Motor neuron (in vitro differentiated cells): Measurements from ENCODE around the gene SERINC3. TPM values are rescaled to one million over a fixed set of nuclear protein-coding genes. Genes with fewer than 3 reads are reported as not detected.
"Not testable (repeated sequence)": the region's sequence is repeated elsewhere in the genome, so short reads cannot be mapped to it uniquely, and the experiment has no call there.

Experiments
- ATAC-seq, 8 experiments: fragments of 200-7000 bp; cut with Tn5 transposase; replicated peaks in 6 of 8; 2 replicates each; pipeline ENCODE4 v1.8.0; 2021; ENCODE audit warnings: mild to moderate bottlenecking in 8 of 8, moderate library complexity in 8 of 8
- H3K27ac ChIP-seq, 2 donors: fragments of 250-450 bp; sonication (Bioruptor Pico); 2 replicates each; pipeline ENCODE4 v1.9.0; 2021; ENCODE audit warnings: antibody characterized with exemption in 2 of 2, mild to moderate bottlenecking in 2 of 2, moderate library complexity in 1 of 2
- H3K4me1 ChIP-seq, 2 donors: fragments of 250-450 bp; sonication (Bioruptor Pico); replicated peaks in 1 of 2; 2 replicates each; pipeline ENCODE4 v1.6.1; 2021; ENCODE audit warnings: antibody characterized with exemption in 2 of 2, mild to moderate bottlenecking in 2 of 2, moderate library complexity in 1 of 2
- H3K4me3 ChIP-seq, 5 donors: fragments of 250-450 bp; sonication (Bioruptor Pico); 2 replicates each; pipeline ENCODE4 v1.9.0; 2021; ENCODE audit warnings: antibody characterized with exemption in 5 of 5, mild to moderate bottlenecking in 5 of 5, moderate library complexity in 4 of 5
- WGBS, 10 experiments: fragments of 450-650 bp; shearing (Covaris generic); methylation state at CpG; one replicate each; pipeline ENCODE4 v1.0.0; 2022; 5-methylcytosine and 5-hydroxymethylcytosine counted together
- in situ Hi-C, 9 experiments: fragments of 400-800 bp; cut with MboI; loops; one replicate each; pipeline ENCODE4 v1.15.0; 2021; ENCODE audit warnings: low sequenced_read_pairs in 9 of 9, low pct_unique_long_range_greater_than_20kb in 2 of 9; ENCODE audit not compliant: unreplicated experiment in 9 of 9
- total RNA-seq, 8 experiments: library from RNA; unstranded; fragments of 300-600 nt; gene quantifications; 2 replicates each; pipeline versions ENCODE4 v1.2.3 to v1.2.4, GENCODE V29; 2022

The SERINC3 gene
- 100 to 1,000 TPM in 1 of 8 experiments, 10 to 100 TPM in 7; 39.3 to 108 (median 61.1) TPM for total RNA-seq

DNA sequence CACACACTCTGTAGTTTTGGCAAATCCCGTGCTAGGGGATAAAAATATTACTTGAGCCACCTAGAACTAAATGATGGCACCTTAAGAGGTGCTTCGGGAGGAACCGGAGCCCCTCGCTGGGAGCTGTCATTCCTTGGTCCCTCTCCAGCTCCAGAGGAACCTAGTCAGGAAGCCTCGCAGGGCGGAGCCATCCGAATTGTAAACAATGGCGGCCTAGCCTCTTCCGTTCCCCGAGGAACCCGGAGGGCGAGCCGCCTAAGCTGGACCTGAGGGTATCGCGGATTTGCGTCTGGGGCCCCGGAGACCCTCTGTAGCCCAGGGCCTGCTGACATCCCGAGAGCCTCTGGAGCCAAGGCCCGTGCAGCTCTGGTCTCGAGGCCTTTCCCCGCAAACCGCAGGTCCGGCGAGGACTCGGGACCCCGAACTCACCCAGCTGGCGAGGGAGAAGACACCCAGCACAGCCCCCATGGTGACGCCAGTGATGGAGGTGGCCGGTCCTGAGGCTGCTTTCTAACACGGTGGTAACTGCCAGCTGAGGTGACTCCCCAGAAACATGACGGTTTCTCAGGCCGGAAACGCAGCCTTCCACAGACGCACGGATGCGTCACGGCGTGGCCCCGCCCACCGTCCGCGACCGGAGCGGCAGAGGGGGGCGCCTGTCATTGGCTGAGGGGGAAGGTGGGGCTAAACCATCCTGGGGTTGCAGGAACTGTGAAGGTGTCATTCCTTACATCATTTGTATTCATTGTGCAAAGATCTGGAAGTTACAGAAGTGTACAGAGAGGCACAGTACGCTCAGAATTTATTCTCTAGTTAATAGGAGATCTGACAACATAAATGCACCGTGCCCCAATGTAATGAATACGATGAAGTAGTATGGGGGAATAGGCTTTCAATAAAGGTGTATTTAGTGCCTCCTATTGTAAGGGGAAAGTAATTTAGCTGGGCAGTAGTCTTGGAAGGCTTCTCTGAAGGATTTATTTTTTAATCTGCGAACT, at the start of gene SERINC3:
SERINC3 (minus strand) TSS at position 587 of the 998 bp plus-strand sequence; CDS start at position 468, 119 bp downstream.
- WGBS, 10 experiments: 0 to 9% (median 2%) methylated on average over 2 to 13 of the region's 49 CpGs; no CpG with 5 or more reads in 1 of the 10 experiments

DNA sequence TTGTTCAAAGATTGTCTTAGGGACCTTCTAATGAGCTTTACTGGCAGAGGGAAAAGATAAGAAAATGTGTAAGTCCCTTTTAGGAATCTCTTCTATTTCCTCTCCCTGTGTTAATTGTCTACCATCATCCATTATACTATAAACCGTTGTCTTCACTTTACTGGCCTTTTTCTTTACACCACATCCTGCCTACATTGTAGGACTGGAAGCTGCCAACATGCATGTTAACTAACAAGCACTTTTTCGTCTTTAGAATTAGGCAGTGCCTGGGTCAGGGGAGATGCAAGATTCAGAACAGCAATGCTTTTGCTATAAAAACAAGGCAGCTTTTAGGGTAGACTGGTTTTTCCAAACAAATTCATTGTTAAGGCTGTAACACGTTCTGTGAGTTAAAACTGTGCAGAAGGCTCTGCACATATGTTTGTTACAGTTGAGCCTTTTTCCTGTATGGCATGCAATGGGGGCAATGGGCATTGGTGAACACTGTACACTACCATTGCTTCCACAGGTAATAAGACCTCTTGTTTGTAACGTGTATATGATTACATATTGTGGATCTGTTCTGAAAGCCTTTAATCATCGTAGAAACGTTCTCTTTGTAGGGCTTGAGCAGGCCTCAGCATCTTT, 49.6 kb upstream of the SERINC3 start:
- no peak overlapping the region for H3K4me3 ChIP-seq
- WGBS, 10 experiments: 59 to 89% (median 75%) methylated on average over 2 to 6 of the region's 6 CpGs; no CpG with 5 or more reads in 2 of the 10 experiments
- H3K4me1 ChIP-seq: peaks cover 0 to 12% of the 10 kb centered on the region in 2 donors
- ATAC-seq: no peak
- no peak overlapping the region for H3K27ac ChIP-seq
- in situ Hi-C loops: no loop called here

More for the DNA sequence above, at the start of gene SERINC3:
- Histone ChIP-seq H3K4me3 (peak within 1 kb of the TSS; percentile 83 to 98 (median 90)), H3K4me1 (peaks cover 12 to 17% of the 10 kb centered on the region in 2 donors), H3K27ac (peak within 1 kb of the TSS; percentile 93 to 95)
- ATAC-seq: peak; percentile 94 to 100 (median 98)
- in situ Hi-C loops: loop anchor here in 1 of 9 experiments (25.0 kb wide), 1 partner anchor 91 kb away; no protein-coding TSS in a partner anchor

DNA sequence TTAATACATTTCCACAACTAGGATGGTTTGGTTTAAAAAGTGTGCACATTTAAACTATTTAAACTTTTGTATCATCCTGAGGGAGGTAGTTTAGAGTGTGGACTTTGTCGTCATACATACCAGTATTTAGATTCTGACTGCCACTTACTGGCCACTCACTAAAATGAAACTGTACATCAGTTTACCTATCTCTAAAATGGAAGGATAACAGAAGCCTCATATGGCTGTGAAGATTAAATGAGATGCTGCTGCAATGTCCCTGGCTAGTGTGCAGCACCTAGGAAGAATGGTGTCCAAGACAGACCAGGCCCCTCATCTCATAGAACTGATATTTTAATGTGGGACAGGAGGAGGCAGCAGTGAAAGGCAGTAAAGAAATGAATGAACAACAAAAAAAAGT, 48.5 kb upstream of the SERINC3 start:
- ATAC-seq: no peak
- Histone ChIP-seq H3K4me3 (no peak overlapping the region), H3K27ac (no peak overlapping the region), H3K4me1 (peaks cover 0 to 12% of the 10 kb centered on the region in 2 donors)
- WGBS, 10 experiments: 78 to 100% (median 100%) methylated on average over 1 of the region's 1 CpG; no CpG with 5 or more reads in 5 of the 10 experiments
- in situ Hi-C loops: no loop called here

DNA sequence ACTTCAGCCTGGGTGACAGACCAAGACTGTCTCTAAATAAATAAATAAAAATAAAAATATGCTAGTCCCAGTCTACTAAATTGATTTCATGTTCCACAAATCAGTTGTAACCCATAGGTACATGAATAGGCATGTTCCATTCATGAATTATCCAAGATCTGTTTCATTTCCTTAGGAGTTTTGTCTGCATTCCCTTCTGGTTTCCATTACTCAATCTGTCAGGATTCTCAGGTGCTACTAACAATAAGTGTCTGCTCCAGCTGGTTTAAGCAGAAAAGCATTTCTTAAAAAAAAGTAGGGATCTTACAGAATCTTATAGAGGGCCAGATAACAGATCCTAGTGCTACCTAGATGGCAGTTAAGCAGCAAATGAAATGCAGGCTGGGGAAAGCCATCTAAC, 44.9 kb upstream of the SERINC3 start:
- Histone ChIP-seq H3K4me3 (no peak overlapping the region), H3K4me1 (peaks cover 0 to 4% of the 10 kb centered on the region in 2 donors), H3K27ac (no peak overlapping the region)
- no peak for ATAC-seq
- in situ Hi-C loops: no loop called here

DNA sequence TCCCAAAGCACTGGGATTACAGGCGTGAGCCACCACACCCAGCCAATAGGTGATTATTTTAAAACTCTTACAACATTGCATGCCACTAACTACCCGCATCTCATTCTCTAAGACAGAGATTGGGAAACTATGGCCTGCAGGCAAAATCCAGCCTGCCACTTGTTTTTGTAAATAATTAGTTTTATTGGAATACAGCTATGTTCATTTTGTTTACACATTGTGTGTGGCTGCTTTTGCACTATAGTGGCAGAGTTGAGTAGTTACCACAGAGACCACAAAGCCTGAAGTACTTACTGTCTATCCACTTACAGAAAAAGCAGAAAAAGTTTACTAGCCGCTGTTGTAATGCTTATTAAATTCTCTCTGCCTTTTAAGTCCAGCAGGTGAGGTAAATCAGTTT, 44.1 kb upstream of the SERINC3 start:
- WGBS, 10 experiments: 57 to 100% (median 95%) methylated on average over 1 to 2 of the region's 3 CpGs; no CpG with 5 or more reads in 2 of the 10 experiments
- H3K4me3 ChIP-seq: no peak overlapping the region

DNA sequence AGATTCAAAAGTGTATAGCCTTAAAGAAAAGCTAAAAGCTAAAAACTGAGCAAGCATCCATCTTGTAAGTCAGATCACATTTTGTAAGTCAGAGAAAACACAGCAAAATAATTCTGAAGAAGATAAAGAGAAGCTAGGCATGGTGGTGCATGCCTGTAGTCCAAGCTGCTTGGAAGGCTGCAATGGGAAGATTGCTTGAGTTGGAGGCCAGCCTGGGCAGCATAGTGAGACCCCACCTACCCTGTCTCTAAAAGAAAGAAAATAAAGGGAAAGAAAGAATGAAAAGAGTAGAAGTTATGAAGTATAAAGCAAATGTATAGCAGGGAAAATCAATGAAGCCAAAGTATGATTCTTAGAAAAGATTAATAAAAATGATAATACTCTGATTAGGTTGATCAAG, 40.0 kb upstream of the SERINC3 start:
- Histone ChIP-seq H3K27ac (no peak overlapping the region), H3K4me1 (no peaks in the 10 kb centered on the region), H3K4me3 (no peak overlapping the region)
- ATAC-seq: no peak
- in situ Hi-C loops: no loop called here

More for the DNA sequence above, 44.1 kb upstream of the SERINC3 start:
- peak in 2 of 8 experiments; percentile 18 to 79 for ATAC-seq
- in situ Hi-C loops: no loop called here
- Histone ChIP-seq H3K4me1 (no peaks in the 10 kb centered on the region), H3K27ac (no peak overlapping the region)

DNA sequence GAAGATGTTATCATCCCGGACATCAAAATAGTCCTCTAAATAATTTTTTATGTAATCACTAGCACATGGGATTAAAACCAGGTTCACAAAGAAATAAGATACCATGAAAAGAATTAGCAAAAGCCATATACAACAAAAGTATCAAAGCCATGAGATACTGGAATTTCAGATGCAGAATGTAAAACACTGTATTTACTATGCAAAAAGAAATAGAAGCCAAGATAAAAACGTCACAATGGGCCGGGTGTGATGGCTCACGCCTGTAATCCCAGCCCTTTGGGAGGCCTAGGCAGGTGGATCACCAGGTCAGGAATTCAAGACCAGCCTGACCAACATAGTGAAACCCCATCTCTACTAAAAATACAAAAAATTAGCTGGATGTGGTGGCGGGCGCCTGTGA, 38.9 kb upstream of the SERINC3 start:
- ATAC-seq: peak in 2 of 8 experiments; percentile 51 to 70
- H3K27ac ChIP-seq, H3K4me1 ChIP-seq, in situ Hi-C loops, H3K4me3 ChIP-seq: not testable (repeated sequence)
- WGBS, 10 experiments: 8 to 100% (median 80%) methylated on average over 1 to 6 of the region's 6 CpGs; no CpG with 5 or more reads in 1 of the 10 experiments

DNA sequence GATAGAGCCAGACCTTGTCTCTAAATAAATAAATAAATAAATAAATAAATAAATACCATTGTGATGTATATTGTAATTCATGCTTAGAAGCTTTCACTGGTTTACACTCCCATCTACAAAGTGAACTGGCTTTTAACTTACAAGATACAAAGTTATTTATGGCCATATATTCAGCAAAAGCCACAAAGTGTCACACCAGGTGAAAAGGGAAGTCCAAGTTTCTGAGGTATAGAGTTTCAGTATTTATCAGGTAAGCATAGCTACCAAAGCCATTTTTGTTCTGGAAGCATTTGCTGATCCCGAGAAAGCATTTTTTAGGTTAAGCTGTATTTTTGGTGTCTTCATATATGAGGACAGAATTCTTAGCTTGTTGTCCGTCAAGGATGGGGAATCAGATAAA, 38.4 kb upstream of the SERINC3 start:
- no peak for ATAC-seq
- no peak overlapping the region for H3K27ac ChIP-seq
- in situ Hi-C loops: no loop called here
- H3K4me3 ChIP-seq: no peak overlapping the region
- 25 to 100% (median 94%) methylated on average over 1 to 2 of the region's 2 CpGs; no CpG with 5 or more reads in 2 of the 10 experiments for WGBS, 10 experiments
- no peaks in the 10 kb centered on the region for H3K4me1 ChIP-seq

DNA sequence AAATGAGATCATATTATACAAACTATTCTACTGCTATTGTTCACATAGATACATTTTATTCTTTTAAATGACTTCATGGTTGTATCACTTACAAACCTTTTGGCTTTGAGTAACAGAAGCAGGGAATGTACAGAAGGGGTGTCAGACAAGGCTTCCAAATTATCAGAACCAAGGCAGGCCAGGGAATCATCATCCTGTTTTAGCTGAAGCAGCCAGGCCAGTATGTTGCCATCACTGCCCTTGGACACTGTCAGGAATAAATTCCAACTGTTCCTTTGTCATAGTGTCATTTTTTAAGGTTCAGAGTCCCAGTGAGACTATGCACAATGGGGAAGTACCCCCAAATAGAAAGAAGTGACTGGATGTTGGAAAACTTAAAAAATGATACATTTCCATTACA, 37.4 kb upstream of the SERINC3 start:
- in situ Hi-C loops: no loop called here
- no peak for ATAC-seq

DNA sequence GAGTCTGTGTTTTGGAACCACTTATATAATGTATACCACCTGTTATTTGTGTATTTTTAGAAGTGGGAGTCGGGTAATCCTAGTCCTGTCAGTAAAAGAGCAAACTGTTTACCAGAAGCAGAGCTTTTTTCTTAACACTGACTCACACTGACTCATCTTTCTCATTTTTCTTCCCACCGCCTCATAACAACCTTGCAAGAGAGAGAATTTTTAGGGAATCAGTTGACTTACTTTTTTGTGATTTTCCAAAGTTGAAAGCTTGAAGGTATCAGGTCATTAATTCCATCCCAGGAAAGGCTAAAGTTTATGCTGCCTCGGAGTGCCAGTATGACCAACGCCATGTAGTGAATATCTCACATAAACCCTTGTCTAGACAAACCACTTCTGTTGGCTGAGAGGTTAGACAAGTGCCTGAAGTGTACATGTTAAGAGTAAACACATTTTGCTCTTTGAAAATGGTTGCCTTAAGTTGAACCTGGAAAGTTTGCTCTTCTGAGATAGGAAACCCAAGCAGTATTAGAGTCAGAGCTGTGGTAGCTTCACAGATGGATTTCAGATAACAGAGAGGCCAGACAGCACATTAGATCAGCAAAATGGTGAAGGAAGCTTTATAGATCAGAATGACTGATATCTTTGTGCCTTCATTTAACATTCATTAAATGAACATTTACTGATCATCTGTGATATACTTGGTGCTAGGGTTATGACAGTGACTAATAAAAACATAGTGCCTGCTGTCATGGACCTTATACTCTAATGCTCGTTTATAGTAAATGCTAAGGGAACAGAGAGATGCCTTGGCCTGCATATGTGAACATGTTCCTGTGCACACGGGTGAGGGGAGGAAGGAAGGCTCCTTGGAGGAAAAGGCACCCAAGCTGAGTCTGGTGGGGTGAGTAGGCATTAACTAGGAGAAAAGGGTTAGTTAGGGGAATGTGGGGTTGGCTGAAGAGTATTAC, 31.4 kb upstream of the SERINC3 start:
- 5 to 93% (median 65%) methylated on average over 1 to 6 of the region's 6 CpGs; no CpG with 5 or more reads in 1 of the 10 experiments for WGBS, 10 experiments
- peak; percentile 8 to 90 (median 56) for ATAC-seq
- in situ Hi-C loops: no loop called here
- Histone ChIP-seq H3K27ac (no peak overlapping the region), H3K4me1 (peaks cover 0 to 3% of the 10 kb centered on the region in 2 donors), H3K4me3 (no peak overlapping the region)

More for the DNA sequence above, 37.4 kb upstream of the SERINC3 start:
- no peak overlapping the region for H3K27ac ChIP-seq
- no peaks in the 10 kb centered on the region for H3K4me1 ChIP-seq
- no peak overlapping the region for H3K4me3 ChIP-seq

DNA sequence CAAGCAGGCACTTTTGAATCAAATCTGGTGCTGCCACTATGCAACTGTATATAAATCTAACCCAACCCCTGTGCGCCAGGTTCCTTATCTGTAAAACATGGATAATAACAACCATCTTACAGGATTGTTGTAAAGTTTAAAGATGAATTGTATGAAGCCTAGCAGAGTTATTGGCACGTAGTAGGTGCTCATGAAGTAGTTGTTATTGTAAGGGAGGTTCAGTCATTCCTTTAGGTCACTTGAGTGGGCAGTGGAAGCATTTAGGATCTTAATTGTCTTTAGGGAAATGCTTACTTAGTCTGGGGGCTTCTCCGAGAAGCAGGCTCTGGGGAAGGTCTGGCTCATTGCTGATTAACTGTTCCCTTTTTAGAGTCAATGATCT, 30.7 kb upstream of the SERINC3 start:
- Histone ChIP-seq H3K4me1 (peaks cover 0 to 6% of the 10 kb centered on the region in 2 donors), H3K27ac (no peak overlapping the region), H3K4me3 (no peak overlapping the region)
- WGBS, 10 experiments: 0 to 100% (median 74%) methylated on average over 1 to 3 of the region's 3 CpGs; no CpG with 5 or more reads in 1 of the 10 experiments
- in situ Hi-C loops: no loop called here
- no peak for ATAC-seq

DNA sequence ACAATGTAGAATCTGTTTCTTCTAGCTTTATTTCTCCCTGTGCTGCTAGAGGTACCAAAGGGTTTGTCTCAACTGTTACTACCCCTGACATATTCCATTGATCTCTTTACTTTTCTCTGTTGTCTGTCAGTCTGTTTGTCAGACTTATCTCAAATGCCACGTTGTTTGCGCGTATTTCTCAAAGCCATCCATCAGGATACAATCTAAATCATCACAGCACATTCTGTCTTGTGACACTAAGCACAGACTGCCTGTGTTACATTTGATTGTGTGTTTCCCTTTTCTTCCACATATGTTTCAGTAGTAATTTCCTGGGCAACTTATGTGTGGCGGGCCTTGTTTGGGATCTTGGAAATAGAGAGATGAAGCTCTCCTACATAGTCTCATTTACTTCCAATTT, 30.2 kb upstream of the SERINC3 start:
- H3K4me1 ChIP-seq: peaks cover 0 to 6% of the 10 kb centered on the region in 2 donors
- ATAC-seq: no peak
- H3K27ac ChIP-seq: no peak overlapping the region
- H3K4me3 ChIP-seq: no peak overlapping the region
- in situ Hi-C loops: no loop called here
- WGBS, 10 experiments: 79 to 100% (median 91%) methylated on average over 1 to 4 of the region's 4 CpGs; no CpG with 5 or more reads in 1 of the 10 experiments
